HFF-Myc (cell line): Measurements from ENCODE around the gene FAM83B.
"Not testable (repeated sequence)": the region's sequence is repeated elsewhere in the genome, so short reads cannot be mapped to it uniquely, and the experiment has no call there.

Source experiments
- DNase-seq: peaks from one replicate; pipeline ENCODE4 v3.0.0-alpha.2; 2011; ENCODE audit warnings: low read depth; ENCODE audit errors: extremely low read depth
- H3K4me3 ChIP-seq: replicated peaks from 2 replicates; pipeline ENCODE4 v1.5.1; 2011; ENCODE audit warnings: low read depth, mild to moderate bottlenecking, control low read depth, low read length
- CTCF ChIP-seq: IDR thresholded peaks from 2 replicates; pipeline ENCODE4 v1.5.1; 2012; ENCODE audit warnings: mild to moderate bottlenecking, low read depth, low read length, control low read depth; ENCODE audit errors: missing control alignments

The FAM83B gene

DNA sequence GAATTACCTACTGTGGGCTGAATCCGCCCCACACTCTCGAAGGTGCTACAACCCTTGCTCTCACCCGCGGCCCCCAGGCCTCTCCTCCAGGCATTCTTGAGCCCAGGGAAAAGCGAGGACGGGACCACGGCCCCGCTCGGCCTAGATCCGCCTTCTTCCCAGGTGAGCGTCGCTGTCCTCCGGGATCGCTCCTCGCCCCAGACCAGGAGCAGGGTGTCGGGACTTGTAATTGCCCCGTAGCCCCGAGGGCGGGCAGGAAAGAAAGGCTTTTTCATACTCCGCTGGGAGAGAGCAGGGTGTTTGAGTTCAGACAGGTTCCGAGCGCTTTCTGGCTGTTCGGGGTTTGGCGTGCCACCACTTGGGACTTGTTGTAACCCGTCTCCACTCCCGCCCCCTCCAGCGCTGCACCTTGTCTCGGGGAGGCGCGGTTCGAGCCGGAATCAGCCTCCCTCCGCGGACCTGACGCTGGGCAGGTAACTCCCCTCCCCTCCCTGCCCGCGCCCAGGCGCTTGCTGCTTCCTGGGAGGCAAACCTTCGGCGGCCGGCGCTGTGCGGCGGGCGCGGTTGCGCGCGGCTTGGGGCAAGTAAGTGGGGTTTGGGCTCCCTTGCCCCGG, at the start of gene FAM83B:
Gene FAM83B (plus strand): TSS at position 529 of the 614 bp plus-strand sequence. CDS start 23,476 bp downstream, outside the sequence.
- no peak for DNase-seq
- no peak for TF ChIP-seq CTCF
- peak within 1 kb of the TSS; percentile 62 for H3K4me3 ChIP-seq

DNA sequence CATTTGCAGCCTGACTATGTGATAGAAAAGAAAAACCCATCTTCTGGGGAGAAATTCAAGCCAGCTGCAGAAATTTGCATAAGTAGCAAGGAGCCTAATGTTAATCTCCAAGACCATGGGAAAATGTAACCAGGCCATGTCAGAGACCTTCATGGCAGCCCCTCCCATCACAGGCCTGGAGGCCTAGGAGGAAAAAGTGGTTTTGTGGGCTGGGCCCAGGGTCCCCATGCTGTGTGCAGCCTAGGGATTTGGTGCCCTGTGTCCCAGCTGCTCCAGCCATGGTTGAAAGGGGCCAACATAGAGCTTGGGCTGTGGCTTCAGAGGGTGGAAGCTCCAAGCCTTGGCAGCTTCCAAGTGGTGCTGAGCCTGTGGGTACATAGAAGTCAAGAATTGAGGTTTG, 49.7 kb upstream of the FAM83B start:
- not testable (repeated sequence) for DNase-seq

DNA sequence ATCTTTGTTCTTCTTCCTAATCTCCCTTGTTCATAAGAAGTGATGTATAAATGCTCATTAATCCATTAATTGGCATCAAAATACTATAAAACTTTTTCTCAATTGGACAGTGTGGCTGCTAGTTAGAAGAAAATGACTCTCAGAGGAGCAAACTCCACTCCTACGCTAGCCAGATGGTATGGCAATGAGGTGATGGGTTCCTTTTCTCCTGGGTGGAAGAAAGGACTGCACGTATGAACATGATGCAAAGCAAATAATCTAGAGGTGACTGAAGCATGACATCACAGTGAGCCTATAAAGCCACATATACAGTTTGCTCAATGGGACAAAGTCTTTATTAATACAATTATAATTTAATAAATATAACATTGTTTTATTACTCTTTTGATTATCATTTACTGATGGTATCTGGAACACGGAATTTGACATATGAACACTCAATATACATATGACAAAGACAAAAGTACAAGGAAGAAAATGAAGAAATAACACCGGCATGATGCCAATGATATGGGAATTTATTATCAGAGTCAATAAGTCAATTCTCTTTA, 46.4 kb upstream of the FAM83B start:
- DNase-seq, result no peak
- TF ChIP-seq CTCF, result no peak
- no peak overlapping the region for H3K4me3 ChIP-seq

More for the DNA sequence above, 49.7 kb upstream of the FAM83B start:
- H3K4me3 ChIP-seq, result not testable (repeated sequence)

GRCh38 chr6:54801244-54801643, 45.3 kb upstream of the FAM83B start:
- no peak overlapping the region for H3K4me3 ChIP-seq
- no peak for TF ChIP-seq CTCF
- DNase-seq, result no peak

- TF ChIP-seq CTCF, result no peak
- no peak overlapping the region for H3K4me3 ChIP-seq
- peak; percentile 45 for DNase-seq
Observed at GRCh38 chr6:54801669-54802068, 44.9 kb upstream of the FAM83B start.

- TF ChIP-seq CTCF, result no peak
- peak; percentile 19 for DNase-seq
- H3K4me3 ChIP-seq, result no peak overlapping the region
Observed at GRCh38 chr6:54802775-54803634, 43.6 kb upstream of the FAM83B start.

GRCh38 chr6:54805077-54805476, 41.5 kb upstream of the FAM83B start:
- no peak for DNase-seq
- no peak overlapping the region for H3K4me3 ChIP-seq
- no peak for TF ChIP-seq CTCF
